Body of pancreas (tissue), 4 donors: Measurements from ENCODE around the gene CACNG3.

ENCODE experiments used
- POLR2A ChIP-seq, 3 donors: fragments of 450-650 bp; IDR thresholded peaks; one replicate each; pipeline ENCODE4 v1.6.1; 2016; ENCODE audit warnings: antibody characterized with exemption in 3 of 3, mild to moderate bottlenecking in 2 of 3
- TF ChIP-seq, protein P1 (sequence below), 7 experiments: fragments of 450-650 bp in 4 of 7; fragments of 200-600 bp in 3 of 7; sonication (generic) in 3 of 7; IDR thresholded peaks; one replicate each; pipeline ENCODE4 v1.5.1; 2016 to 2019; ENCODE audit warnings: antibody characterized with exemption in 7 of 7

DNA sequence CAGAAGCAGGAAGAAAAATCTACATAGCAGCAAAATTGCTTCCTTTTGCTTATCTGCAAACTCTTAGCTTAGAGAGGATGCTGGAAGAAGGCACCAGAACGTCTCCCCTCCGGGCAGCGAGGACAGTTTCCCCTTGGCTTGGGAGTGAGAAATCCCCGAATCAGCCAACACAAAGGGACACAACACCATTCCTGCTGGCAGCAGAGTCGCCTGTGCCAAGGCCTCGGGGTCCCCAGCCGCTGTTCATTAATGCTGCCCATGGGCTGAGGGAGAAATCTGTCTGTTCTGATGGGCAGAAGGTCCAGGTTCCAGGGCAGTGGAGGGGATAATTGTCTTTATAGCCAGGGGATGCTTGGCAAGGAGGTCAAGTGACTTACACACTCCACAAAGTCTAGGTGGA lies 38.0 kb downstream of the CACNG3 start:
- TF ChIP-seq, protein P1, sequence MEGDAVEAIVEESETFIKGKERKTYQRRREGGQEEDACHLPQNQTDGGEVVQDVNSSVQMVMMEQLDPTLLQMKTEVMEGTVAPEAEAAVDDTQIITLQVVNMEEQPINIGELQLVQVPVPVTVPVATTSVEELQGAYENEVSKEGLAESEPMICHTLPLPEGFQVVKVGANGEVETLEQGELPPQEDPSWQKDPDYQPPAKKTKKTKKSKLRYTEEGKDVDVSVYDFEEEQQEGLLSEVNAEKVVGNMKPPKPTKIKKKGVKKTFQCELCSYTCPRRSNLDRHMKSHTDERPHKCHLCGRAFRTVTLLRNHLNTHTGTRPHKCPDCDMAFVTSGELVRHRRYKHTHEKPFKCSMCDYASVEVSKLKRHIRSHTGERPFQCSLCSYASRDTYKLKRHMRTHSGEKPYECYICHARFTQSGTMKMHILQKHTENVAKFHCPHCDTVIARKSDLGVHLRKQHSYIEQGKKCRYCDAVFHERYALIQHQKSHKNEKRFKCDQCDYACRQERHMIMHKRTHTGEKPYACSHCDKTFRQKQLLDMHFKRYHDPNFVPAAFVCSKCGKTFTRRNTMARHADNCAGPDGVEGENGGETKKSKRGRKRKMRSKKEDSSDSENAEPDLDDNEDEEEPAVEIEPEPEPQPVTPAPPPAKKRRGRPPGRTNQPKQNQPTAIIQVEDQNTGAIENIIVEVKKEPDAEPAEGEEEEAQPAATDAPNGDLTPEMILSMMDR (IDR thresholded peaks at IDR 0.05): no peak
- TF ChIP-seq POLR2A (IDR thresholded peaks at IDR 0.05): no peak
